Measurements from ENCODE around the gene EMC8. TPM values are rescaled to one million over a fixed set of nuclear protein-coding genes. Genes with fewer than 3 reads are reported as not detected.

The EMC8 gene
- total RNA-seq, 4 donors from 2014 or later, result 11.8 to 26.6 (median 16.7) TPM

DNA sequence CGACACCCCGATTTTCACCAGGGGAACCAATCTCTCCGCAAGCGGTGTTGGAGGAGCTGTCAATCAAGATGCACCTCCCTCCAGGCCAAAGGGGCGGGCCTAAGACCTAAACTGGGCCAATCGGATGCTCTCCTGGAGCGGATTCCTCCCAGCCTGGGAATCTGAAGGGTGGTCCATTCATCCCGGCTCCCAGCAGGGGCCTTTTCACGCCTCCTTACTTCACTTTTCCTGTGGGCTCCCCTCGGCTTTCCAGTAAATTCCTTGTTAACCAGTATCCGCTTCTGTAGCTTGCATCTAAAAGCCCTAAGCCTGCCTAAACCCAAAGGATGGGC lies 65.5 kb downstream of the EMC8 start:
- intact Hi-C loops (cut with DNase I; ENCODE audit: low total_unique reads), result no loop called here
- no peaks in the 10 kb centered on the region for H3K27me3 ChIP-seq
- no peaks in the 10 kb centered on the region for H3K36me3 ChIP-seq
- DNase-seq, result no peak
- TF ChIP-seq POLR2A (IDR thresholded peaks at IDR 0.05), result no peak
- TF ChIP-seq, protein P1, sequence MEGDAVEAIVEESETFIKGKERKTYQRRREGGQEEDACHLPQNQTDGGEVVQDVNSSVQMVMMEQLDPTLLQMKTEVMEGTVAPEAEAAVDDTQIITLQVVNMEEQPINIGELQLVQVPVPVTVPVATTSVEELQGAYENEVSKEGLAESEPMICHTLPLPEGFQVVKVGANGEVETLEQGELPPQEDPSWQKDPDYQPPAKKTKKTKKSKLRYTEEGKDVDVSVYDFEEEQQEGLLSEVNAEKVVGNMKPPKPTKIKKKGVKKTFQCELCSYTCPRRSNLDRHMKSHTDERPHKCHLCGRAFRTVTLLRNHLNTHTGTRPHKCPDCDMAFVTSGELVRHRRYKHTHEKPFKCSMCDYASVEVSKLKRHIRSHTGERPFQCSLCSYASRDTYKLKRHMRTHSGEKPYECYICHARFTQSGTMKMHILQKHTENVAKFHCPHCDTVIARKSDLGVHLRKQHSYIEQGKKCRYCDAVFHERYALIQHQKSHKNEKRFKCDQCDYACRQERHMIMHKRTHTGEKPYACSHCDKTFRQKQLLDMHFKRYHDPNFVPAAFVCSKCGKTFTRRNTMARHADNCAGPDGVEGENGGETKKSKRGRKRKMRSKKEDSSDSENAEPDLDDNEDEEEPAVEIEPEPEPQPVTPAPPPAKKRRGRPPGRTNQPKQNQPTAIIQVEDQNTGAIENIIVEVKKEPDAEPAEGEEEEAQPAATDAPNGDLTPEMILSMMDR (IDR thresholded peaks at IDR 0.05), result no peak
- no peak overlapping the region for H3K27ac ChIP-seq
- no peaks in the 10 kb centered on the region for H3K9me3 ChIP-seq
- H3K4me1 ChIP-seq, result no peaks in the 10 kb centered on the region
- H3K4me3 ChIP-seq, result no peak overlapping the region

DNA sequence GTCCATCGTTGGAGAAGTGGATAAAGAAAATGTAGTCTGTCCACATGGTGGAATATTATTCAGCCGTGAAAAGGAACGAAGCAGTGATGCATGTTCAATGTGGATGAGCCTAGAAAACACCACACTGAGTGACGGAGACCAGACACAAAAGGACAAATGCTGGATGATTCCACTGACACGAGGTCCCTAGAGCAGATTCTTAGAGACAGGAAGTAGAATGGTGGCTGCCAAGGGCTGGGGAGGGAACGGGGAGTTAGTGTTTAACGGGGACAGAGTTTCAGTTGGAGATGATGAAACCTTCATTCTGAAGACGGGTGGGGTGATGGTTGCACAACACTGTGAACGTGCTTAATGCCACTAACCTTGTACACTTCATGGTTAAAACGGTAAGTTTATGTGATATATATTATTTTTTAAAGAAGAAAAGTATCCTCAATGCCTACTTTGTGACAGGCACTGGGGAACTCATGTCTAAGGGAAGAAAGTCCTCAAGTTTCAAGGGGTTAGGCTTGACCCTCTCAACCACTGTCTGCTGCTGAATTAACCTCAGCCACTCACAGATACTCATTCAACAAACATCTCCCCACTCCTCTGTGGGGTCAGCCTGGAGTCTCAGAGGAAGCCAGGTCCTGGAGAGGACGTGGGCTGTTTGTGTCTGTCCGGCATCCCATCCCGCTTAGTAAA lies 66.0 kb downstream of the EMC8 start:
- no peaks in the 10 kb centered on the region for H3K9me3 ChIP-seq
- H3K36me3 ChIP-seq, result no peaks in the 10 kb centered on the region
- H3K27me3 ChIP-seq, result no peaks in the 10 kb centered on the region
- TF ChIP-seq POLR2A (IDR thresholded peaks at IDR 0.05), result no peak
- TF ChIP-seq, protein P1 (IDR thresholded peaks at IDR 0.05), result no peak
- no peak overlapping the region for H3K27ac ChIP-seq
- no peaks in the 10 kb centered on the region for H3K4me1 ChIP-seq
- intact Hi-C loops (cut with DNase I; ENCODE audit: low total_unique reads), result no loop called here
- H3K4me3 ChIP-seq, result no peak overlapping the region
- no peak for DNase-seq

DNA sequence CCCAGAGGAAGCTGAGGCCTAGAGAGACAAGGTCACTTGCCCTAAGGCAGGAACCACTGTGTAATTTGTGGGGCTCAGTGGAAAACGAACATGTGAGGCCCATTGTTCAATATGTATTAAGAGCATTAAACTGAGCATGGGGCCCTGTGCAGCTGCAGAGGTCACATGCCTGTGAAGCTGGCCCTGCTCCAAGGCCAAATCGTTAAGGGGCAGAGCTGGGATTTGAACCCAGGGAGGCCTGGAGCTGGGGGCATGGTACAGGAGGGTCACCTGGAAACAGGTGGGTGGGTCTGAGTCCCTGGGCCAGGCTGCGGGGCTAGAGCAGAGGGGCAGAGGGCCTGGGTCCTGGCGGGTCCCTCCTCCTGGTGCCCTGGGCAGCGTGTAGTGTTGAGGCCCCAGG lies 68.2 kb downstream of the EMC8 start:
- Histone ChIP-seq H3K4me3 (no peak overlapping the region), H3K9me3 (no peaks in the 10 kb centered on the region), H3K4me1 (no peaks in the 10 kb centered on the region), H3K36me3 (no peaks in the 10 kb centered on the region), H3K27ac (no peak overlapping the region), H3K27me3 (no peaks in the 10 kb centered on the region)
- no peak for DNase-seq
- intact Hi-C loops (cut with DNase I; ENCODE audit: low total_unique reads), result no loop called here
- TF ChIP-seq, protein P1 (IDR thresholded peaks at IDR 0.05), result no peak
- TF ChIP-seq POLR2A (IDR thresholded peaks at IDR 0.05), result no peak

DNA sequence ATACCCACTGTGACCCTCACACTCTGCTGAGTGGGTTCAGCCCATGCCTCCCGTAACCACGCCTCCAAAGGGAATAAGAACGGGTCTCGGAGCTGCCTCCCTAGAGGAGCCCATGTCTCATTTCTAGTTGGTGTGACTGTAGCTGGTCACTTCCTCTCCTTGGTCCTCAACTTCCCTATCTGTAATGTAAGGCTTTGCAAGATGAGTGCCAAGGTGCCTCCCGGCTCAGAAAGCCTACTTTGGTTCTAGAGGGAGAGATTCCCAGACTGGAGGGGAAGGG lies 69.2 kb downstream of the EMC8 start:
- DNase-seq, result no peak
- no peaks in the 10 kb centered on the region for H3K9me3 ChIP-seq
- TF ChIP-seq, protein P1 (IDR thresholded peaks at IDR 0.05), result no peak
- no peak for TF ChIP-seq POLR2A (IDR thresholded peaks at IDR 0.05)
- no peaks in the 10 kb centered on the region for H3K4me1 ChIP-seq
- H3K4me3 ChIP-seq, result no peak overlapping the region
- H3K27me3 ChIP-seq, result no peaks in the 10 kb centered on the region
- intact Hi-C loops (cut with DNase I; ENCODE audit: low total_unique reads), result no loop called here
- no peak overlapping the region for H3K27ac ChIP-seq
- H3K36me3 ChIP-seq, result no peaks in the 10 kb centered on the region

DNA sequence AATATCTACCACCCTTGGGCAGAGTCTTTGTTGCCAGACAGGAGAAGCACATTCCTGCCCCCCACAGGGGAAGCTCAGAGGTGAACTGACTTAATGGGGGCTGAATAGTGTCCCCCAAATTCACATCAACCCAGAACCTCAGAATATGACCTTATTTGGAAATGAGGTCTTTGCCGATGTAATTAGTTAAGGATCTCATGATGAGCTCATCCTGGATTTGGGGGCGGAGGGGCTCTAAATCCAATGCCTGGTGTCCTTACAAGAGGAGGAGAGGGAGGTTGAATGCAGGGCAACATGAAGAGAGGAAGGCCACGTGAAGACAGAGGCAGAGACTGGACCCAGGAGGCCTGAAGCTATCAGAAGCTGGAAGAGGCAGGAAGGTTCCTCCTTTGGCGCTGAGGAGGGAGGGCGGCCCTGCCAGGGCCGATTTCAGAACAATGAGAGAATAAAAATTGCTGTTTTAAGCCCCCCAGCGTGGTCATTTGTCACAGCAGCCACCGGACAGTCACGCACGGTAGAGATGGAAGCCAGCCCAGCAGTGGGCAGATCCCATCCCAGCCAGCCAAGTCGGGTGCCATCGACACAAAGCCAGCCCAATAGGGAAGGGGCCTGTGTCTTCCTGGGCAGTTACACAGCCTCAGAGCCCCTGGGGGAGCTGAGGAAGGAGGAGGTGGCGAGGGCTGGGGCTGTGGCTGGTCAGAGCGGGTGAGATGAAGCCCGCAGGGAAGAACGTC lies 69.7 kb downstream of the EMC8 start:
- Histone ChIP-seq H3K27me3 (no peaks in the 10 kb centered on the region), H3K4me3 (no peak overlapping the region), H3K27ac (no peak overlapping the region), H3K4me1 (no peaks in the 10 kb centered on the region), H3K36me3 (no peaks in the 10 kb centered on the region), H3K9me3 (no peaks in the 10 kb centered on the region)
- DNase-seq, result no peak
- TF ChIP-seq, protein P1 (IDR thresholded peaks at IDR 0.05), result no peak
- TF ChIP-seq POLR2A (IDR thresholded peaks at IDR 0.05), result no peak
- intact Hi-C loops (cut with DNase I; ENCODE audit: low total_unique reads), result no loop called here

Data from uterus (tissue), 4 donors.